Subcutaneous adipose tissue (tissue), 4 donors: ENCODE data around the gene GABPA. TPM values are rescaled to one million over a fixed set of nuclear protein-coding genes. Genes with fewer than 3 reads are reported as not detected.

Experiments
- CTCF ChIP-seq: fragments of 450-650 bp; IDR thresholded peaks from one replicate; pipeline ENCODE4 v1.5.1; 2016; ENCODE audit warnings: low read depth, mild to moderate bottlenecking, control low read depth, antibody characterized with exemption, moderate library complexity
- total RNA-seq, 4 donors: library from RNA; depleted of rRNA; stranded (reverse); fragments of >200 nt; gene quantifications; one replicate each; pipeline ENCODE4 v1.1.0, GENCODE V29; 2016

GABPA gene
- total RNA-seq, 4 donors from 2014 or later: 25.8 to 39.9 (median 27.5) TPM

DNA sequence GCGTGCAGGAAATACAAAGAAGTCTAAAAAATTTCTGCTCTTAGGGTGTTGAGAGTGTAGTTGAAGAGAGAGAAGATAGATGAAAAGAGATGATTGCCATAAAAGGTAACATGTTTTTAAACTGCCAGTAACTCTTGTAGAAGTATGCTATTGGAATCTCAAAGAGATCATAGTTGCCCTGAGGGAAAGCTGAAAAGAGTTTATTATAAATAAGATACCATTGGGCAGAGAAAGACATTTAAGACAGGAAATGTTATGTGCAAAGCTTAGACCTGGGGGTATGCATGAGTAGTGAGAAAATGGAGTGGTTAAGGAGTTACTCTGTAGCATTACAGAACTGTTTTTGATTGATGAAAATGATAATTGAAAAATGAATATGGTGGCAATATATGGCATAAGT is 17.6 kb downstream of the GABPA start:
- no peak for TF ChIP-seq CTCF

- TF ChIP-seq CTCF: no peak
These were observed 21.6 kb downstream of the GABPA start for GRCh38 chr21:25756190-25756932.

GRCh38 chr21:25757531-25757930 is 22.8 kb downstream of the GABPA start:
- TF ChIP-seq CTCF: no peak

- no peak for TF ChIP-seq CTCF
These were observed 24.8 kb downstream of the GABPA start for GRCh38 chr21:25759573-25759972.

DNA sequence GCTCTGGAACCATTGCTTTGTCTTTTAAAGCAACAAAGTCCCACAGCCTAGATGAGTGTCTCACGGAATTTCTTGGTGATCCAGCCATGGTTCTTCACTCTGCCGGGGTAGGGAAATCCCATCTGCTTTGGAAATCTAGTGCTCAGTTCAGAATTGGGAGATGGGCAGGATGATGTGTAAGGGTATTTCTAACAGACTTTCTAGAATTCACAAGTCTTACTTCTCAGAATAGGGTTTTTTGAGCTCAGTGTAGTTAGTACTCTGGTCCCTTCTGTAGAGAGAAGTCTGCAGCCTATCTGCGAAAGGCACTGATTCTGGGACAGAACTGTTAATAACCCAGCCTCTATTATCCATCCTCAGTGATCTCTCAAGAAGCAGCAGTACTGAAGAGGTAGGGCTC is 25.3 kb downstream of the GABPA start:
- no peak for TF ChIP-seq CTCF

DNA sequence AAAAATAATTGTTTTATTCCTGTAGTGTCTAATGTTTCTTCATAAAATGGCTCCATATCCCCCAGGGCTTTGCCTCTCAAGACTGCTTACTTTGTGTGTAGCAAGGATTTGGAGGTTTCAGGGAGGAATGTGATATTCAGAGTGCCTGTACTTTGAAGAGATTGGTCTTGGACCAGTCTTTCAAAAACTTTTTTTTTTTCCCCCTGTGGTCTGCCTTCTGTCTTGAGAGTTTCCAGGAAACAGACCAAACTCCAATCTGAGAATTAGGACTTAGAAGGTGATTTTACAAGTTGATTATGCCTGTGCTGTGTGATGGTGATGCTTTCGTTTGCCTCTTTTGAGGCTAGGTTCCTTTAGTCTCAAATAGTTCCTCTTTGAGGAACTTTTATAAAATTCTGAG is 25.9 kb downstream of the GABPA start:
- no peak for TF ChIP-seq CTCF

GRCh38 chr21:25764065-25764464 is 29.3 kb downstream of the GABPA start:
- TF ChIP-seq CTCF: no peak
